OCI-LY1 (cell line): ENCODE results near the gene NADK2.

Experiments used
- CTCF ChIP-seq: fragments of 200-600 bp; sonication (generic), shearing (Covaris generic); IDR thresholded peaks from 2 replicates; pipeline ENCODE4 v1.5.1; 2017; ENCODE audit warnings: mild to moderate bottlenecking, antibody characterized with exemption, low read length, moderate library complexity, mixed read lengths
- EZH2 ChIP-seq: fragments of 200-600 bp; sonication (generic), shearing (Covaris generic); IDR thresholded peaks from 2 replicates; pipeline ENCODE4 v1.8.0; 2017; ENCODE audit warnings: borderline replicate concordance, mixed run types, mild to moderate bottlenecking, antibody characterized with exemption, low read length, moderate library complexity, mixed read lengths

- TF ChIP-seq CTCF: no peak
- TF ChIP-seq EZH2: no peak
Observed at GRCh38 chr5:36158144-36158543, 83.6 kb downstream of the NADK2 start.
